HEK293 (cell line): Measurements from ENCODE around the gene PTGER2.
A peak's percentile ranks its signal among the peaks of the same experiment; 100 is the strongest.

Source experiments
- BCL11B ChIP-seq: fragments of 450-650 bp; formaldehyde crosslinking; IDR thresholded peaks from 2 replicates; pipeline ENCODE4 v1.5.1; 2016; ENCODE audit warnings: low read depth, missing biosample characterization, missing genetic modification characterization
- HOXC10 ChIP-seq: sonication (generic); formaldehyde crosslinking; IDR thresholded peaks from 2 replicates; pipeline ENCODE4 v1.8.1; 2023; ENCODE audit warnings: mild to moderate bottlenecking, missing genetic modification reagents
- MZF1 ChIP-seq: fragments of 450-650 bp; formaldehyde crosslinking; IDR thresholded peaks from 2 replicates; pipeline ENCODE4 v1.5.1; 2017; ENCODE audit warnings: missing biosample characterization, missing genetic modification characterization, borderline replicate concordance
- SETDB1 ChIP-seq: IDR thresholded peaks from one replicate; pipeline ENCODE4 v1.6.1; 2017; ENCODE audit warnings: mild to moderate bottlenecking, low read length, moderate library complexity, mixed read lengths; ENCODE audit not compliant: insufficient read length
- SP7 ChIP-seq: fragments of 450-650 bp; formaldehyde crosslinking; IDR thresholded peaks from 2 replicates; pipeline ENCODE4 v1.5.1; 2016; ENCODE audit warnings: missing biosample characterization, missing genetic modification characterization
- TCF7L2 ChIP-seq: IDR thresholded peaks from 2 replicates; pipeline ENCODE4 v1.6.1; 2011; ENCODE audit warnings: low read depth, mild to moderate bottlenecking, inconsistent platforms, low read length, moderate library complexity, borderline replicate concordance
- TRIM28 ChIP-seq: IDR thresholded peaks from 2 replicates; pipeline ENCODE4 v1.6.1; 2011; ENCODE audit warnings: low read length, control low read depth, borderline replicate concordance
- ZBTB1 ChIP-seq: fragments of 450-650 bp; formaldehyde crosslinking; IDR thresholded peaks from 2 replicates; pipeline ENCODE4 v1.5.1; 2016; ENCODE audit warnings: missing biosample characterization, missing genetic modification characterization
- ZFP3 ChIP-seq: fragments of 450-650 bp; formaldehyde crosslinking; IDR thresholded peaks from 2 replicates; pipeline ENCODE4 v1.5.1; 2016; ENCODE audit warnings: low read depth, missing biosample characterization, missing genetic modification characterization
- ZFP37 ChIP-seq: fragments of 450-650 bp; formaldehyde crosslinking; IDR thresholded peaks from 2 replicates; pipeline ENCODE4 v1.5.1; 2016; ENCODE audit warnings: missing biosample characterization, missing genetic modification characterization
- ZNF132 ChIP-seq: fragments of 450-650 bp; formaldehyde crosslinking; IDR thresholded peaks from 2 replicates; pipeline ENCODE4 v1.5.1; 2017; ENCODE audit warnings: missing biosample characterization, missing genetic modification characterization, borderline replicate concordance
- ZNF157 ChIP-seq: fragments of 450-650 bp; formaldehyde crosslinking; IDR thresholded peaks from 2 replicates; pipeline ENCODE4 v1.5.1; 2016; ENCODE audit warnings: missing biosample characterization, missing genetic modification characterization
- ZNF2 ChIP-seq: fragments of 450-650 bp; formaldehyde crosslinking; IDR thresholded peaks from 2 replicates; pipeline ENCODE4 v1.5.1; 2016; ENCODE audit warnings: missing biosample characterization, missing genetic modification characterization
- ZNF202 ChIP-seq: fragments of 450-650 bp; formaldehyde crosslinking; IDR thresholded peaks from 2 replicates; pipeline ENCODE4 v1.5.1; 2016; ENCODE audit warnings: missing biosample characterization, missing genetic modification characterization, borderline replicate concordance
- ZNF354C ChIP-seq: fragments of 450-650 bp; formaldehyde crosslinking; IDR thresholded peaks from 2 replicates; pipeline ENCODE4 v1.5.1; 2016; ENCODE audit warnings: missing biosample characterization, missing genetic modification characterization, low read depth, borderline replicate concordance
- ZNF394 ChIP-seq: fragments of 450-650 bp; formaldehyde crosslinking; IDR thresholded peaks from 2 replicates; pipeline ENCODE4 v1.5.1; 2016; ENCODE audit warnings: missing biosample characterization, missing genetic modification characterization, mild to moderate bottlenecking, moderate library complexity, borderline replicate concordance
- ZNF416 ChIP-seq: fragments of 450-650 bp; formaldehyde crosslinking; IDR thresholded peaks from 2 replicates; pipeline ENCODE4 v1.5.1; 2016; ENCODE audit warnings: missing biosample characterization, missing genetic modification characterization
- ZNF514 ChIP-seq: fragments of 450-650 bp; formaldehyde crosslinking; IDR thresholded peaks from 2 replicates; pipeline ENCODE4 v1.5.1; 2016; ENCODE audit warnings: missing biosample characterization, missing genetic modification characterization
- ZNF521 ChIP-seq: fragments of 450-650 bp; formaldehyde crosslinking; IDR thresholded peaks from 2 replicates; pipeline ENCODE4 v1.5.1; 2017; ENCODE audit warnings: missing biosample characterization, mild to moderate bottlenecking, missing genetic modification characterization
- ZNF610 ChIP-seq: fragments of 450-650 bp; formaldehyde crosslinking; IDR thresholded peaks from 2 replicates; pipeline ENCODE4 v1.5.1; 2016; ENCODE audit warnings: missing biosample characterization, missing genetic modification characterization, borderline replicate concordance
- ZNF670 ChIP-seq: fragments of 450-650 bp; formaldehyde crosslinking; IDR thresholded peaks from 2 replicates; pipeline ENCODE4 v1.5.1; 2016; ENCODE audit warnings: missing biosample characterization, missing genetic modification characterization, low read depth
- ZNF76 ChIP-seq: fragments of 450-650 bp; formaldehyde crosslinking; IDR thresholded peaks from 2 replicates; pipeline ENCODE4; 2016; ENCODE audit warnings: low read depth, missing biosample characterization, missing genetic modification characterization, borderline replicate concordance
- ZNF830 ChIP-seq: fragments of 450-650 bp; IDR thresholded peaks from 2 replicates; pipeline ENCODE4 v1.5.0; 2018; ENCODE audit warnings: missing biosample characterization, missing genetic modification characterization, low read depth, mild to moderate bottlenecking, moderate library complexity
- TF ChIP-seq, protein P1 (sequence below): fragments of 450-650 bp; formaldehyde crosslinking; IDR thresholded peaks from 2 replicates; pipeline ENCODE4 v1.5.1; 2016; ENCODE audit warnings: missing biosample characterization, missing genetic modification characterization, borderline replicate concordance
- TF ChIP-seq, protein P2 (sequence below): fragments of 450-650 bp; formaldehyde crosslinking; IDR thresholded peaks from 2 replicates; pipeline ENCODE4 v1.5.1; 2016; ENCODE audit warnings: missing biosample characterization, missing genetic modification characterization
- TF ChIP-seq, protein P3 (sequence below): fragments of 450-650 bp; formaldehyde crosslinking; IDR thresholded peaks from 2 replicates; pipeline ENCODE4 v1.5.1; 2016; ENCODE audit warnings: missing biosample characterization, missing genetic modification characterization, low read depth
- TF ChIP-seq, protein P4 (sequence below): fragments of 450-650 bp; formaldehyde crosslinking; IDR thresholded peaks from 2 replicates; pipeline ENCODE4 v1.5.1; 2016; ENCODE audit warnings: missing biosample characterization, missing genetic modification characterization

The PTGER2 gene

DNA sequence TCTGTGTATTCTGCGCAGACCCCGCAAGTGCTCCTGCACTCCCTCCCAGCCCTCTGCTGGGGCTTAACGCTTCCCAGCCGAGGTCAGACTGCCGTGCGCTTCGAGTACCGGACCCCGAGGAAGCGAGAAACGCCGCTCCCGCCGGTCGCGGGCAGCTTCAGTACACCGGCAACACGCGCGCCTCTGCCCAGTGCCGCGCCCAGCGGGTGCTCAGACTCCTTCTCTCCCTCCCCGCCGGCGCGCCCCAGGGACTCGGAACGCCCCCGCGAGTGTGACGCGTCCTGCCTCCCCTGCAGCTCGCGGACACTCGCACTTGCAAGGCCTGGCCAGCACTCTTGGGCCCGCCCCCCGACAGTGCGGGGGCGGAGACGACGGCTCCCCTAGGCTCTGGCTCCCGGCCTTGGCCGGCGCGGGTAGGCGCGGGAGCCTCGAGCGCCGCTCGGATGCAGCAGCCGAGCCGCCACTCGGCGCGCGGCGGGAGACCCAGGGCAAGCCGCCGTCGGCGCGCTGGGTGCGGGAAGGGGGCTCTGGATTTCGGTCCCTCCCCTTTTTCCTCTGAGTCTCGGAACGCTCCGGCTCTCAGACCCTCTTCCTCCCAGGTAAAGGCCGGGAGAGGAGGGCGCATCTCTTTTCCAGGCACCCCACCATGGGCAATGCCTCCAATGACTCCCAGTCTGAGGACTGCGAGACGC is at the start of gene PTGER2 (continued):
- TF ChIP-seq ZNF157 (tag by site-specific recombination) (no peak), ZNF610 (tag by site-specific recombination) (peak; percentile 54; the same call in 1 of the 2 replicates), SP7 (tag by site-specific recombination) (peak; percentile 75), ZNF394 (no peak), ZNF514 (tag by site-specific recombination) (no peak), TRIM28 (peak; percentile 57; the same call in 1 of the 2 replicates), BCL11B (tag by site-specific recombination) (no peak), TCF7L2 (no peak), ZFP37 (tag by site-specific recombination) (no peak), ZFP3 (tag by site-specific recombination) (no peak), ZNF132 (tag by site-specific recombination) (no peak), ZNF76 (no peak), SETDB1 (no peak), ZBTB1 (no peak), ZNF2 (tag by site-specific recombination) (peak; percentile 53; the same call in 1 of the 2 replicates), HOXC10 (CRISPR knock-in tag) (no peak), ZNF521 (no peak), MZF1 (tag by site-specific recombination) (no peak), ZNF354C (tag by site-specific recombination) (no peak), ZNF670 (no peak), ZNF830 (no peak), ZNF202 (no peak), ZNF416 (no peak)
- TF ChIP-seq, protein P1, sequence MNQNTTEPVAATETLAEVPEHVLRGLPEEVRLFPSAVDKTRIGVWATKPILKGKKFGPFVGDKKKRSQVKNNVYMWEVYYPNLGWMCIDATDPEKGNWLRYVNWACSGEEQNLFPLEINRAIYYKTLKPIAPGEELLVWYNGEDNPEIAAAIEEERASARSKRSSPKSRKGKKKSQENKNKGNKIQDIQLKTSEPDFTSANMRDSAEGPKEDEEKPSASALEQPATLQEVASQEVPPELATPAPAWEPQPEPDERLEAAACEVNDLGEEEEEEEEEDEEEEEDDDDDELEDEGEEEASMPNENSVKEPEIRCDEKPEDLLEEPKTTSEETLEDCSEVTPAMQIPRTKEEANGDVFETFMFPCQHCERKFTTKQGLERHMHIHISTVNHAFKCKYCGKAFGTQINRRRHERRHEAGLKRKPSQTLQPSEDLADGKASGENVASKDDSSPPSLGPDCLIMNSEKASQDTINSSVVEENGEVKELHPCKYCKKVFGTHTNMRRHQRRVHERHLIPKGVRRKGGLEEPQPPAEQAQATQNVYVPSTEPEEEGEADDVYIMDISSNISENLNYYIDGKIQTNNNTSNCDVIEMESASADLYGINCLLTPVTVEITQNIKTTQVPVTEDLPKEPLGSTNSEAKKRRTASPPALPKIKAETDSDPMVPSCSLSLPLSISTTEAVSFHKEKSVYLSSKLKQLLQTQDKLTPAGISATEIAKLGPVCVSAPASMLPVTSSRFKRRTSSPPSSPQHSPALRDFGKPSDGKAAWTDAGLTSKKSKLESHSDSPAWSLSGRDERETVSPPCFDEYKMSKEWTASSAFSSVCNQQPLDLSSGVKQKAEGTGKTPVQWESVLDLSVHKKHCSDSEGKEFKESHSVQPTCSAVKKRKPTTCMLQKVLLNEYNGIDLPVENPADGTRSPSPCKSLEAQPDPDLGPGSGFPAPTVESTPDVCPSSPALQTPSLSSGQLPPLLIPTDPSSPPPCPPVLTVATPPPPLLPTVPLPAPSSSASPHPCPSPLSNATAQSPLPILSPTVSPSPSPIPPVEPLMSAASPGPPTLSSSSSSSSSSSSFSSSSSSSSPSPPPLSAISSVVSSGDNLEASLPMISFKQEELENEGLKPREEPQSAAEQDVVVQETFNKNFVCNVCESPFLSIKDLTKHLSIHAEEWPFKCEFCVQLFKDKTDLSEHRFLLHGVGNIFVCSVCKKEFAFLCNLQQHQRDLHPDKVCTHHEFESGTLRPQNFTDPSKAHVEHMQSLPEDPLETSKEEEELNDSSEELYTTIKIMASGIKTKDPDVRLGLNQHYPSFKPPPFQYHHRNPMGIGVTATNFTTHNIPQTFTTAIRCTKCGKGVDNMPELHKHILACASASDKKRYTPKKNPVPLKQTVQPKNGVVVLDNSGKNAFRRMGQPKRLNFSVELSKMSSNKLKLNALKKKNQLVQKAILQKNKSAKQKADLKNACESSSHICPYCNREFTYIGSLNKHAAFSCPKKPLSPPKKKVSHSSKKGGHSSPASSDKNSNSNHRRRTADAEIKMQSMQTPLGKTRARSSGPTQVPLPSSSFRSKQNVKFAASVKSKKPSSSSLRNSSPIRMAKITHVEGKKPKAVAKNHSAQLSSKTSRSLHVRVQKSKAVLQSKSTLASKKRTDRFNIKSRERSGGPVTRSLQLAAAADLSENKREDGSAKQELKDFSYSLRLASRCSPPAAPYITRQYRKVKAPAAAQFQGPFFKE (tag by site-specific recombination) = no peak
- TF ChIP-seq, protein P2, sequence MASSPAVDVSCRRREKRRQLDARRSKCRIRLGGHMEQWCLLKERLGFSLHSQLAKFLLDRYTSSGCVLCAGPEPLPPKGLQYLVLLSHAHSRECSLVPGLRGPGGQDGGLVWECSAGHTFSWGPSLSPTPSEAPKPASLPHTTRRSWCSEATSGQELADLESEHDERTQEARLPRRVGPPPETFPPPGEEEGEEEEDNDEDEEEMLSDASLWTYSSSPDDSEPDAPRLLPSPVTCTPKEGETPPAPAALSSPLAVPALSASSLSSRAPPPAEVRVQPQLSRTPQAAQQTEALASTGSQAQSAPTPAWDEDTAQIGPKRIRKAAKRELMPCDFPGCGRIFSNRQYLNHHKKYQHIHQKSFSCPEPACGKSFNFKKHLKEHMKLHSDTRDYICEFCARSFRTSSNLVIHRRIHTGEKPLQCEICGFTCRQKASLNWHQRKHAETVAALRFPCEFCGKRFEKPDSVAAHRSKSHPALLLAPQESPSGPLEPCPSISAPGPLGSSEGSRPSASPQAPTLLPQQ (tag by site-specific recombination) = 0 out of 2 replicates have a peak, but pooled peaks have one; percentile 41
- TF ChIP-seq, protein P3, sequence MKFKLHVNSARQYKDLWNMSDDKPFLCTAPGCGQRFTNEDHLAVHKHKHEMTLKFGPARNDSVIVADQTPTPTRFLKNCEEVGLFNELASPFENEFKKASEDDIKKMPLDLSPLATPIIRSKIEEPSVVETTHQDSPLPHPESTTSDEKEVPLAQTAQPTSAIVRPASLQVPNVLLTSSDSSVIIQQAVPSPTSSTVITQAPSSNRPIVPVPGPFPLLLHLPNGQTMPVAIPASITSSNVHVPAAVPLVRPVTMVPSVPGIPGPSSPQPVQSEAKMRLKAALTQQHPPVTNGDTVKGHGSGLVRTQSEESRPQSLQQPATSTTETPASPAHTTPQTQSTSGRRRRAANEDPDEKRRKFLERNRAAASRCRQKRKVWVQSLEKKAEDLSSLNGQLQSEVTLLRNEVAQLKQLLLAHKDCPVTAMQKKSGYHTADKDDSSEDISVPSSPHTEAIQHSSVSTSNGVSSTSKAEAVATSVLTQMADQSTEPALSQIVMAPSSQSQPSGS (tag by site-specific recombination) = no peak
- TF ChIP-seq, protein P4, sequence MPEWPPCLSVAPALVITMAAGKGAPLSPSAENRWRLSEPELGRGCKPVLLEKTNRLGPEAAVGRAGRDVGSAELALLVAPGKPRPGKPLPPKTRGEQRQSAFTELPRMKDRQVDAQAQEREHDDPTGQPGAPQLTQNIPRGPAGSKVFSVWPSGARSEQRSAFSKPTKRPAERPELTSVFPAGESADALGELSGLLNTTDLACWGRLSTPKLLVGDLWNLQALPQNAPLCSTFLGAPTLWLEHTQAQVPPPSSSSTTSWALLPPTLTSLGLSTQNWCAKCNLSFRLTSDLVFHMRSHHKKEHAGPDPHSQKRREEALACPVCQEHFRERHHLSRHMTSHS (tag by site-specific recombination) = no peak
- TF ChIP-seq, all 188 proteins: peak for 41
